HG02840 (cell line): ENCODE measurements around the gene FAM114A1.

ENCODE experiments used
- ATAC-seq: cut with Tn5 transposase; IDR thresholded peaks from one replicate; pipeline ENCODE4 v1.9.1; 2021; ENCODE audit warnings: mild to moderate bottlenecking, moderate library complexity, moderate number of reproducible peaks; ENCODE audit not compliant: unreplicated experiment, low FRiP score

The FAM114A1 gene

GRCh38 chr4:38993683-38994082 lies 126.1 kb downstream of the FAM114A1 start:
- ATAC-seq: no peak

GRCh38 chr4:38994135-38994534 lies 126.5 kb downstream of the FAM114A1 start:
- ATAC-seq: no peak
